ENCODE data around the gene LAMTOR3.

GRCh38 chr4:99853999-99854398 is 40.2 kb downstream of the LAMTOR3 start:
- no peak for TF ChIP-seq CTCF (IDR thresholded peaks at IDR 0.05)
- TF ChIP-seq POLR2A (IDR thresholded peaks at IDR 0.05), result no peak
- TF ChIP-seq POLR2AphosphoS5 (IDR thresholded peaks at IDR 0.05), result no peak
- TF ChIP-seq EP300 (IDR thresholded peaks at IDR 0.05), result no peak
